Hepatocyte (in vitro differentiated cells): ENCODE data around the gene DDC. TPM values are rescaled to one million over a fixed set of nuclear protein-coding genes. Genes with fewer than 3 reads are reported as not detected.

Experiments used
- DNase-seq: peaks from one replicate; pipeline ENCODE4 v3.0.0-alpha.2; 2016; ENCODE audit warnings: low spot score
- H2AFZ ChIP-seq: fragments of 200-600 bp; sonication (generic); 2 replicates; pipeline ENCODE4 v1.6.0; 2016; ENCODE audit warnings: antibody characterized with exemption, mild to moderate bottlenecking
- H3K27ac ChIP-seq: fragments of 200-600 bp; sonication (generic); 2 replicates; pipeline ENCODE4 v1.5.1; 2016; ENCODE audit warnings: mild to moderate bottlenecking
- H3K27me3 ChIP-seq: fragments of 200-600 bp; sonication (generic); 2 replicates; pipeline ENCODE4 v1.6.1; 2016
- H3K36me3 ChIP-seq: fragments of 200-600 bp; sonication (generic); replicated peaks from 2 replicates; pipeline ENCODE4 v1.5.1; 2016; ENCODE audit warnings: low read depth; ENCODE audit not compliant: insufficient read depth
- H3K4me1 ChIP-seq: fragments of 200-600 bp; sonication (generic); 2 replicates; pipeline ENCODE4 v1.5.1; 2016; ENCODE audit warnings: mild to moderate bottlenecking, moderate library complexity; ENCODE audit not compliant: insufficient read depth
- H3K4me2 ChIP-seq: fragments of 200-600 bp; sonication (generic); 2 replicates; pipeline ENCODE4 v1.6.0; 2016
- H3K4me3 ChIP-seq: fragments of 200-600 bp; sonication (generic); 2 replicates; pipeline ENCODE4 v1.5.1; 2016; ENCODE audit warnings: mild to moderate bottlenecking
- H3K79me2 ChIP-seq: fragments of 200-600 bp; sonication (generic); 2 replicates; pipeline ENCODE4 v1.6.0; 2017; ENCODE audit warnings: mild to moderate bottlenecking
- H3K9me2 ChIP-seq: fragments of 200-600 bp; sonication (generic); replicated peaks from 2 replicates; pipeline ENCODE4 v1.6.0; 2017; ENCODE audit warnings: mild to moderate bottlenecking; ENCODE audit not compliant: insufficient read depth
- H3K9me3 ChIP-seq: fragments of 200-600 bp; sonication (generic); 2 replicates; pipeline ENCODE4 v1.5.1; 2016; ENCODE audit warnings: low read depth, mild to moderate bottlenecking
- H4K20me1 ChIP-seq: fragments of 200-600 bp; sonication (generic); 2 replicates; pipeline ENCODE4 v1.6.0; 2016; ENCODE audit warnings: mild to moderate bottlenecking; ENCODE audit not compliant: insufficient read depth, poor library complexity, severe bottlenecking
- EZH2 ChIP-seq: fragments of 200-600 bp; sonication (generic); IDR thresholded peaks from 2 replicates; pipeline ENCODE4 v1.6.1; 2016; ENCODE audit warnings: antibody characterized with exemption, mild to moderate bottlenecking, borderline replicate concordance
- EZH2phosphoT487 ChIP-seq: fragments of 200-600 bp; sonication (generic); IDR thresholded peaks from one replicate; pipeline ENCODE4 v1.6.1; 2018; ENCODE audit warnings: antibody characterized with exemption, mild to moderate bottlenecking, low read depth, moderate library complexity; ENCODE audit not compliant: unreplicated experiment, severe bottlenecking
- WGBS: methylation state at CpG from one replicate; pipeline ENCODE4 v1.1.6; 2016; ENCODE audit warnings: low lambda C conversion rate; ENCODE audit errors: missing lambda C conversion rate; 5-methylcytosine and 5-hydroxymethylcytosine counted together
- polyA plus RNA-seq: library from polyadenylated mRNA; unstranded; fragments of >200 nt; fragmentation: Nextera tagmentation; extraction: Ambion mirVana; gene quantifications from 2 replicates; pipeline ENCODE4 v1.2.1, GENCODE V29; 2016
- total RNA-seq: library from RNA; depleted of rRNA; stranded (reverse); fragments of >200 nt; gene quantifications from 2 replicates; pipeline ENCODE4 v1.2.3, GENCODE V29; 2014
- TF ChIP-seq, protein P1 (sequence below): fragments of 200-600 bp; sonication (generic); IDR thresholded peaks from 2 replicates; pipeline ENCODE4 v1.5.1; 2016; ENCODE audit warnings: antibody characterized with exemption, mild to moderate bottlenecking; ENCODE audit not compliant: poor library complexity

DDC gene
- total and polyA plus RNA-seq, 2 experiments from 2014 or later = 42.4 to 56.1 TPM

DNA sequence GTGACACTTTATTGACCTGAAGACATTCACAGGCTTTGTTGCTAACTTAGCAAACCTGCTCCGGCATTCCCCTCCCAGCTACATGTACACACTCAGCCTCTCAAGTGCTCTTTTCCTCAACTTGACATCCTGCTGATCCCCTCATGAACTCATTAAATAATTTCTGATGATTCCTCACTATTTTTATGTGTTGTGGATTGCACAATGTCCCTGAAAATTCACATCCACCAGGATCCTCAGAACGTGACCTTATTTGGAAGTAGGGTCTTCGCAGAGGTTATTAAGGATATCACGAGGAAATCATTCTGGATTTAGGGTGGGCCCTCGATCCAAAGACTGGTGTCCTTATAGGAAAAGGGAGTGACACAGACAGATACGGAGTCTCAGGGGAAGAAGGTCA lies 142.3 kb downstream of the DDC start:
- H3K36me3 ChIP-seq = no peaks in the 10 kb centered on the region
- H3K4me2 ChIP-seq = no peak overlapping the region
- H3K9me3 ChIP-seq = no peaks in the 10 kb centered on the region
- H3K27ac ChIP-seq = no peak overlapping the region
- DNase-seq = no peak
- H4K20me1 ChIP-seq = no peaks in the 10 kb centered on the region
- WGBS = 94% methylated on average over 6 of the region's 6 CpGs
- no peak overlapping the region for H2AFZ ChIP-seq
- no peak for TF ChIP-seq EZH2phosphoT487
- no peak for TF ChIP-seq EZH2
- TF ChIP-seq, protein P1, sequence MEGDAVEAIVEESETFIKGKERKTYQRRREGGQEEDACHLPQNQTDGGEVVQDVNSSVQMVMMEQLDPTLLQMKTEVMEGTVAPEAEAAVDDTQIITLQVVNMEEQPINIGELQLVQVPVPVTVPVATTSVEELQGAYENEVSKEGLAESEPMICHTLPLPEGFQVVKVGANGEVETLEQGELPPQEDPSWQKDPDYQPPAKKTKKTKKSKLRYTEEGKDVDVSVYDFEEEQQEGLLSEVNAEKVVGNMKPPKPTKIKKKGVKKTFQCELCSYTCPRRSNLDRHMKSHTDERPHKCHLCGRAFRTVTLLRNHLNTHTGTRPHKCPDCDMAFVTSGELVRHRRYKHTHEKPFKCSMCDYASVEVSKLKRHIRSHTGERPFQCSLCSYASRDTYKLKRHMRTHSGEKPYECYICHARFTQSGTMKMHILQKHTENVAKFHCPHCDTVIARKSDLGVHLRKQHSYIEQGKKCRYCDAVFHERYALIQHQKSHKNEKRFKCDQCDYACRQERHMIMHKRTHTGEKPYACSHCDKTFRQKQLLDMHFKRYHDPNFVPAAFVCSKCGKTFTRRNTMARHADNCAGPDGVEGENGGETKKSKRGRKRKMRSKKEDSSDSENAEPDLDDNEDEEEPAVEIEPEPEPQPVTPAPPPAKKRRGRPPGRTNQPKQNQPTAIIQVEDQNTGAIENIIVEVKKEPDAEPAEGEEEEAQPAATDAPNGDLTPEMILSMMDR = no peak
- no peaks in the 10 kb centered on the region for H3K79me2 ChIP-seq
- no peaks in the 10 kb centered on the region for H3K9me2 ChIP-seq
- H3K27me3 ChIP-seq = no peaks in the 10 kb centered on the region
- peaks cover 8% of the 10 kb centered on the region for H3K4me1 ChIP-seq
- no peak overlapping the region for H3K4me3 ChIP-seq

DNA sequence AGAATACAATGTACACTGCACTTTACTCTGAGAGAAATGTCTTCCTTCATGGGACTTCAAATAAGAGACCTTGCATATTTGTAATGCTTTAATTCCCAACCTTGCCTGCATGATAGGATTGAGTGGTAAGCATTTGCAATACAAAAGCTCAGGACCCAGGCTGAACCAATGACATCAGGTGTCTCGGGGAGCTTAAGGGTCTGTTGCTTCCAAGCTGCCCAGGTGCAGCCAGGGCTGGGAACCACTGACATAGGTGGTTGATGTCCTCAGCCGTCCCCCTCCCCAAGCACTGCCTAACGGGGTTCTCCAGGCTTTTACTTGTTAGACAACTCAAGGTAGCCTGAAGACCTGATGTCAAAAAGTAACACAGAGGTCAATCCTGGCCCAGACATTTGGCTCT lies 144.2 kb downstream of the DDC start:
- TF ChIP-seq, protein P1 = no peak
- TF ChIP-seq EZH2 = no peak
- no peak for TF ChIP-seq EZH2phosphoT487
- no peaks in the 10 kb centered on the region for H3K36me3 ChIP-seq
- no peak overlapping the region for H2AFZ ChIP-seq
- no peak overlapping the region for H3K4me2 ChIP-seq
- no peak overlapping the region for H3K4me3 ChIP-seq
- H3K4me1 ChIP-seq = peaks cover 3% of the 10 kb centered on the region
- no peaks in the 10 kb centered on the region for H3K9me2 ChIP-seq
- H3K9me3 ChIP-seq = no peaks in the 10 kb centered on the region
- WGBS = 62% methylated on average over 3 of the region's 3 CpGs
- no peak for DNase-seq
- no peaks in the 10 kb centered on the region for H4K20me1 ChIP-seq
- no peaks in the 10 kb centered on the region for H3K27me3 ChIP-seq
- H3K27ac ChIP-seq = no peak overlapping the region
- H3K79me2 ChIP-seq = no peaks in the 10 kb centered on the region

DNA sequence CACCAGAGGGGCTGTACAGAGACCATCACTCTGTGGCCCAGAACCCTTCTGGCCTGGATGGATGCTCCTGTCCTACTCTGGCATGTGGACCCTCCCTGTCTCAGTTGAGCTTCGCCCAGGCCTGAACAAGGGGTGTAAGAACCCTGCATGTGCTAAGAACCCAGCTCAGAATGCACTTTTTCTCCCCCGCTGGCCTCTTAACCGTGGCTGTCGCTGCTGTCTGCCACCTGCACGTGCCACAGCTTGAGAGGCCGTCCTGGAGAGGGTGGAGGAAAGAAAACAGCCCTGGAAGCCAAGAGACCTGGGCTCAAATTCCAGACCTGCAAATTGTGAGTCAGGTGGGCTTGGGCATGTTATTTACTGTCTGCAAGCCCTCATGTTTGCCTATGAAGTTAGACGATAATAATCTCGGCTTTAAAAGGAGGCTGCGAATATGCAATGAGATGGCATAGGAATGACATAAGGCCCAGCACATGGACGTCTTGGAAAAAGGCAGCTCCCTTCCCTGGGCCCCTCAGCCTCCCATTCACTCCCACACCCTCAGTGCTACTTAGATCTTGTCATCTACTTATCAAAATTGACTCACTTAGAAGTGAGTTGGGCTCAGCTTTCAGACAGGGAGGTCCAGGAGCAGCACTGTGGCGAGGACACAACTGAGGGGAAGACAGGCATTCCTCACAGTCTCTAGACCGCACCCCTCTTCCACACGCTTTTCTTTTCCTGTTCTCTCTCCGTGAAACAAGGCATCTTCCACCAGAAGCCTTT lies 146.5 kb downstream of the DDC start:
- Histone ChIP-seq H3K9me3 (no peaks in the 10 kb centered on the region), H3K4me2 (no peak overlapping the region), H3K4me1 (no peaks in the 10 kb centered on the region), H3K9me2 (no peaks in the 10 kb centered on the region), H3K27me3 (no peaks in the 10 kb centered on the region), H3K27ac (no peak overlapping the region), H3K4me3 (no peak overlapping the region), H2AFZ (no peak overlapping the region), H4K20me1 (no peaks in the 10 kb centered on the region), H3K79me2 (no peaks in the 10 kb centered on the region), H3K36me3 (no peaks in the 10 kb centered on the region)
- TF ChIP-seq EZH2 (no peak), EZH2phosphoT487 (no peak)
- TF ChIP-seq, protein P1 = no peak
- no peak for DNase-seq
- 70% methylated on average over 14 of the region's 14 CpGs for WGBS
